Ovary (tissue), 9 donors: ENCODE measurements around the gene POLA1. TPM values are rescaled to one million over a fixed set of nuclear protein-coding genes. Genes with fewer than 3 reads are reported as not detected.

Source experiments
- DNase-seq, 5 donors: peaks; one replicate each; pipeline ENCODE4 v3.0.0-alpha.2; 2019 to 2020
- H3K27ac ChIP-seq, 2 donors: fragments of 200-600 bp; one replicate each; pipeline versions ENCODE4 v1.5.1 to v1.8.0; 2019 to 2022
- H3K27me3 ChIP-seq: fragments of 200-600 bp; one replicate; pipeline ENCODE4 v1.8.0; 2022
- H3K36me3 ChIP-seq: fragments of 200-600 bp; sonication (generic); one replicate; pipeline ENCODE4 v1.5.1; 2019
- H3K4me1 ChIP-seq: one replicate; pipeline ENCODE4 v1.8.1; 2013; ENCODE audit warnings: mild to moderate bottlenecking, moderate library complexity; ENCODE audit not compliant: insufficient read depth
- H3K4me3 ChIP-seq: fragments of 200-600 bp; sonication (generic); one replicate; pipeline ENCODE4 v1.5.1; 2017
- H3K9me3 ChIP-seq, 2 donors: fragments of 200-600 bp in 1 of 2; sonication (generic) in 1 of 2; one replicate each; pipeline versions ENCODE4 v1.5.1 to v1.8.1; 2013 to 2019; ENCODE audit warnings: mild to moderate bottlenecking in 1 of 2, moderate library complexity in 1 of 2
- CTCF ChIP-seq, 3 donors: fragments of 450-650 bp in 2 of 3; fragments of 200-600 bp in 1 of 3; IDR thresholded peaks; one replicate each; pipeline versions ENCODE4 v1.5.1 to v1.8.0; 2016 to 2022; ENCODE audit warnings: antibody characterized with exemption in 3 of 3, mild to moderate bottlenecking in 1 of 3
- EP300 ChIP-seq: sonication (generic); formaldehyde crosslinking; IDR thresholded peaks from one replicate; pipeline ENCODE4 v1.6.1; 2017; ENCODE audit warnings: antibody characterized with exemption
- POLR2A ChIP-seq: fragments of 450-650 bp; IDR thresholded peaks from one replicate; pipeline ENCODE4 v1.6.1; 2017; ENCODE audit warnings: antibody characterized with exemption, mild to moderate bottlenecking, moderate library complexity
- WGBS, 3 donors: extraction: QIAGEN DNeasy Blood & Tissue Kit in 1 of 3; methylation state at CpG; one replicate each; pipeline versions ENCODE4 v1.1.5 to v1.1.7; 2013 to 2017; 5-methylcytosine and 5-hydroxymethylcytosine counted together
- intact Hi-C, 4 donors: fragments of 100-400 bp; cut with DNase I; formaldehyde crosslinking; loops; one replicate each; pipeline versions ENCODE4 v1.11.0 to v1.15.1; 2022 to 2023
- polyA plus RNA-seq, 2 donors: library from polyadenylated mRNA; stranded (reverse); fragments of 200-250 nt in 1 of 2; fragments of 350-450 nt in 1 of 2; fragmentation: Illumina TruSeq in 1 of 2; extraction: RNeasy Lipid Tissue Mini Kit (QIAGEN cat#74804) in 1 of 2; gene quantifications; one replicate each; pipeline ENCODE4 v1.2.3, GENCODE V29; 2013 to 2014
- total RNA-seq, 7 donors: library from RNA; depleted of rRNA in 2 of 7; stranded (reverse); fragments of >200 nt in 2 of 7; fragmentation: NEBNext Ultra II Directional in 3 of 7; extraction: Animal tissue kit (Norgen Biotek cat#: 25700) in 3 of 7; gene quantifications; one replicate each; pipeline versions ENCODE4 v1.1.0 to v1.2.4, GENCODE V29; 2016 to 2023
- donor health status: DM: no; HTN: no; CAD: no; lungs with moderate emphysema.
- donor health status: DM: no; HTN: no; CAD: no.
- donor health status: Bipolar disorder and iron deficiency.
- donor health status: DM: yes; HTN: yes; CAD: no.
- donor health status: DM: no; HTN: no; CAD: no.
- donor health status: DM: yes; HTN: yes; CAD: no.

Gene POLA1
- total and polyA plus RNA-seq, 9 donors = 5.9 to 20.2 (median 14.1) TPM

- TF ChIP-seq EP300 (no peak), POLR2A (no peak), CTCF (IDR thresholded peaks at IDR 0.05) (no peak)
- Histone ChIP-seq H3K9me3 (no peaks in the 10 kb centered on the region), H3K4me1 (no peaks in the 10 kb centered on the region), H3K4me3 (no peak overlapping the region), H3K27me3 (no peaks in the 10 kb centered on the region), H3K36me3 (no peaks in the 10 kb centered on the region), H3K27ac (no peak overlapping the region)
- intact Hi-C loops = loop anchor here (5.0 to 10.0 kb wide), 4 partner anchors 160 to 172 kb away; partner anchors contain the start of gene ARX (in 1 of the 4)
- WGBS, 3 donors = 2 to 15% (median 8%) methylated on average over 5 of the region's 5 CpGs
- DNase-seq = peak; percentile 34 to 64 (median 44)
Observed at GRCh38 chrX:24842486-24842885, 148.8 kb downstream of the POLA1 start.

- H3K27ac ChIP-seq = no peak overlapping the region
- peak in 4 of 5 donors; percentile 21 to 75 (median 59) for DNase-seq
- intact Hi-C loops = loop anchor here in 2 of 4 donors (10.0 kb wide), 2 partner anchors 158 to 168 kb away; partner anchors contain the start of gene ARX (in 1 of the 2)
- WGBS, 3 donors = 16 to 23% (median 21%) methylated on average over 3 of the region's 3 CpGs
- H3K36me3 ChIP-seq = no peaks in the 10 kb centered on the region
- H3K4me1 ChIP-seq = no peaks in the 10 kb centered on the region
- no peaks in the 10 kb centered on the region for H3K9me3 ChIP-seq
- TF ChIP-seq EP300 = no peak
- no peak for TF ChIP-seq CTCF (IDR thresholded peaks at IDR 0.05)
- TF ChIP-seq POLR2A = no peak
- no peaks in the 10 kb centered on the region for H3K27me3 ChIP-seq
- H3K4me3 ChIP-seq = no peak overlapping the region
Observed at GRCh38 chrX:24846550-24847150, 152.9 kb downstream of the POLA1 start.

- H3K4me3 ChIP-seq = no peak overlapping the region
- H3K9me3 ChIP-seq = no peaks in the 10 kb centered on the region
- no peaks in the 10 kb centered on the region for H3K4me1 ChIP-seq
- H3K27ac ChIP-seq = no peak overlapping the region
- DNase-seq = no peak
- H3K27me3 ChIP-seq = no peaks in the 10 kb centered on the region
- whole genome bisulfite sequencing, 3 donors = 80 to 85% (median 84%) methylated on average over 6 of the region's 6 CpGs
- intact Hi-C loops = no loop called here
- no peak for TF ChIP-seq POLR2A
- no peak for TF ChIP-seq EP300
- TF ChIP-seq CTCF (IDR thresholded peaks at IDR 0.05) = no peak
- no peaks in the 10 kb centered on the region for H3K36me3 ChIP-seq
Observed at GRCh38 chrX:24851289-24851688, 157.6 kb downstream of the POLA1 start.

GRCh38 chrX:24851780-24852179 is 158.1 kb downstream of the POLA1 start:
- TF ChIP-seq POLR2A (no peak), CTCF (IDR thresholded peaks at IDR 0.05) (no peak), EP300 (no peak)
- Histone ChIP-seq H3K9me3 (no peaks in the 10 kb centered on the region), H3K36me3 (no peaks in the 10 kb centered on the region), H3K27ac (no peak overlapping the region), H3K4me1 (no peaks in the 10 kb centered on the region), H3K27me3 (no peaks in the 10 kb centered on the region), H3K4me3 (no peak overlapping the region)
- no peak for DNase-seq
- intact Hi-C loops = no loop called here
- WGBS, 3 donors = 78 to 87% (median 82%) methylated on average over 4 of the region's 4 CpGs
